RWPE2 (cell line): Measurements from ENCODE around the gene PARP11.

Experiments
- ATAC-seq: fragments of 200-7000 bp; cut with Tn5 transposase; 3 replicates; pipeline ENCODE4 v1.9.1; 2021; ENCODE audit warnings: low read depth
- DNase-seq: peaks from one replicate; pipeline ENCODE4 v3.0.0-alpha.2; 2020; ENCODE audit warnings: low spot score
- H3K27ac ChIP-seq: fragments of 450-650 bp; 2 replicates; pipeline ENCODE4 v1.5.1; 2017; ENCODE audit warnings: mild to moderate bottlenecking; ENCODE audit not compliant: poor library complexity, severe bottlenecking
- H3K27me3 ChIP-seq: fragments of 250-450 bp; sonication (Bioruptor Pico); 2 replicates; pipeline ENCODE4 v1.5.1; 2021; ENCODE audit warnings: mild to moderate bottlenecking, moderate library complexity; ENCODE audit not compliant: insufficient read depth, poor library complexity, severe bottlenecking
- H3K36me3 ChIP-seq: fragments of 250-450 bp; sonication (Bioruptor Pico); 2 replicates; pipeline ENCODE4 v1.5.1; 2020; ENCODE audit warnings: low read depth, mild to moderate bottlenecking, moderate library complexity
- H3K4me1 ChIP-seq: fragments of 250-450 bp; sonication (Bioruptor Pico); 2 replicates; pipeline ENCODE4 v1.5.1; 2021; ENCODE audit warnings: mild to moderate bottlenecking, moderate library complexity; ENCODE audit not compliant: insufficient read depth, poor library complexity, severe bottlenecking
- H3K4me3 ChIP-seq: fragments of 250-450 bp; sonication (Bioruptor Pico); 2 replicates; pipeline ENCODE4 v1.5.1; 2021; ENCODE audit warnings: mild to moderate bottlenecking, moderate library complexity; ENCODE audit not compliant: severe bottlenecking
- H3K9me3 ChIP-seq: fragments of 250-450 bp; sonication (Bioruptor Pico); 2 replicates; pipeline ENCODE4 v1.5.1; 2021; ENCODE audit warnings: mild to moderate bottlenecking, moderate library complexity; ENCODE audit not compliant: severe bottlenecking
- TF ChIP-seq, protein P1 (sequence below): fragments of 450-650 bp; IDR thresholded peaks from one replicate; pipeline ENCODE4 v1.5.1; 2017; ENCODE audit warnings: mild to moderate bottlenecking, moderate library complexity; ENCODE audit not compliant: poor library complexity, severe bottlenecking

PARP11 gene

DNA sequence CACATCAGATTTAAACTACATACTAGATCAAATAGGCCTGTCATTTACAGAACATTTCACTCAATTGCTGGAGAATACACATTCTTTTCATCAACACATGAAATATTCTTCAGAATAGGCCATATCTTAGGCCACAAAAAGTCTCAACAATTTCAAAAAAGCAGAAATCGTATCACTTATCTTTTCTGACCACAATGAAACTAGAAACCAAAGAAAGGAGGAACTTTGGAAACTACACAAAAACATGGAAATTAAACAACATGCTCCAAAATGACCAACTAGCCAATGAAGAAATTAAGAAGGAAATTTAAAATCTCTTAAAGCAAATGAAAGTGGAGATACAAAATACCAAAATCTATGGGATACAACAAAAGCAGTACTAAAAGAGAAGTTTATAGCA lies 35.1 kb downstream of the PARP11 start:
- DNase-seq = no peak
- TF ChIP-seq, protein P1, sequence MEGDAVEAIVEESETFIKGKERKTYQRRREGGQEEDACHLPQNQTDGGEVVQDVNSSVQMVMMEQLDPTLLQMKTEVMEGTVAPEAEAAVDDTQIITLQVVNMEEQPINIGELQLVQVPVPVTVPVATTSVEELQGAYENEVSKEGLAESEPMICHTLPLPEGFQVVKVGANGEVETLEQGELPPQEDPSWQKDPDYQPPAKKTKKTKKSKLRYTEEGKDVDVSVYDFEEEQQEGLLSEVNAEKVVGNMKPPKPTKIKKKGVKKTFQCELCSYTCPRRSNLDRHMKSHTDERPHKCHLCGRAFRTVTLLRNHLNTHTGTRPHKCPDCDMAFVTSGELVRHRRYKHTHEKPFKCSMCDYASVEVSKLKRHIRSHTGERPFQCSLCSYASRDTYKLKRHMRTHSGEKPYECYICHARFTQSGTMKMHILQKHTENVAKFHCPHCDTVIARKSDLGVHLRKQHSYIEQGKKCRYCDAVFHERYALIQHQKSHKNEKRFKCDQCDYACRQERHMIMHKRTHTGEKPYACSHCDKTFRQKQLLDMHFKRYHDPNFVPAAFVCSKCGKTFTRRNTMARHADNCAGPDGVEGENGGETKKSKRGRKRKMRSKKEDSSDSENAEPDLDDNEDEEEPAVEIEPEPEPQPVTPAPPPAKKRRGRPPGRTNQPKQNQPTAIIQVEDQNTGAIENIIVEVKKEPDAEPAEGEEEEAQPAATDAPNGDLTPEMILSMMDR = no peak
- H3K27me3 ChIP-seq = no peaks in the 10 kb centered on the region
- H3K27ac ChIP-seq = no peak overlapping the region
- ATAC-seq = no peak
- no peaks in the 10 kb centered on the region for H3K36me3 ChIP-seq
- H3K4me3 ChIP-seq = no peak overlapping the region
- no peaks in the 10 kb centered on the region for H3K4me1 ChIP-seq
- H3K9me3 ChIP-seq = no peaks in the 10 kb centered on the region

- DNase-seq = no peak
- Histone ChIP-seq H3K4me3 (no peak overlapping the region), H3K36me3 (no peaks in the 10 kb centered on the region), H3K9me3 (no peaks in the 10 kb centered on the region), H3K4me1 (no peaks in the 10 kb centered on the region), H3K27me3 (no peaks in the 10 kb centered on the region), H3K27ac (no peak overlapping the region)
- ATAC-seq = no peak
- TF ChIP-seq, protein P1 = no peak
Observed at GRCh38 chr12:3837049-3837448, 36.1 kb downstream of the PARP11 start.

DNA sequence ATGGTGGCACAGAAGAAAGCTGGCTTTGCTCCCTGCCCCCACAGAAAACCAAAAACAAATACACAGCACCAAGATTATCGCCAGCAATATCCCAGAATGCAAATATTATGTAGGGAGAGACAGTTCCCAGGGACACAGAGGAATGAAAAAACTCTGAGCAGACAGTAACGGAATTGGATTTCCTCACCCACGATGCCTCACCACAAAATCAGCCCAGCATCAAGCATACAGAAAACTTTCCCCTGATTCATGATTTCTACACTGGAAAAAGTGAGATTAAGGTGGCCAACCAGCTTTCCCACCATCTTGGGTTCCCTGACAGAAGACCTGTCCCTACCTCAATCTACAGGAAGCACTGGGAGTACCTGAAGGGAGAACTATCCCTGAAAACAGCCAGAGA lies 36.6 kb downstream of the PARP11 start:
- no peaks in the 10 kb centered on the region for H3K4me1 ChIP-seq
- DNase-seq (no peak), ATAC-seq (no peak)
- TF ChIP-seq, protein P1 = no peak
- no peak overlapping the region for H3K27ac ChIP-seq
- H3K27me3 ChIP-seq = no peaks in the 10 kb centered on the region
- no peak overlapping the region for H3K4me3 ChIP-seq
- H3K9me3 ChIP-seq = no peaks in the 10 kb centered on the region
- no peaks in the 10 kb centered on the region for H3K36me3 ChIP-seq

DNA sequence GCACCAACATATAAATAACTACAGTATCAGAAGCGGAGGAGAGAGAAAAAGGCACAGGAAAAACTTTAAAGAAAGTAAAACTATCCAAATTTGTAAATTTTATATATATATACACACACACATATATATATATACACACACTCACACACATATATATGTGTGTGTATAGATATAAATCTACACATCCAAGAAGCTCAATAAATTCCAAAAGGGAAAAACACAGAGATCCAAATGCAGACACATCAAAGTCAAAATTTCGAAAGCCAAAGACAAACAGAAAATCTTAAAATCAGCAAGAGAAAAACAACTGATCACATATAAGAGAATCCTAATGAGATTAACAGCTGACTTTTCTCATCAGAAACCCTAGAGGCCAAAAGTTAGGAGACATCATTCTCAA lies 37.3 kb downstream of the PARP11 start:
- ATAC-seq (no peak), DNase-seq (no peak)
- TF ChIP-seq, protein P1 = no peak
- no peak overlapping the region for H3K27ac ChIP-seq
- H3K36me3 ChIP-seq = no peaks in the 10 kb centered on the region
- H3K4me3 ChIP-seq = no peak overlapping the region
- no peaks in the 10 kb centered on the region for H3K4me1 ChIP-seq
- no peaks in the 10 kb centered on the region for H3K9me3 ChIP-seq
- no peaks in the 10 kb centered on the region for H3K27me3 ChIP-seq

GRCh38 chr12:3834774-3835173 lies 38.4 kb downstream of the PARP11 start:
- TF ChIP-seq, protein P1 = no peak
- Histone ChIP-seq H3K27ac (no peak overlapping the region), H3K27me3 (no peaks in the 10 kb centered on the region), H3K36me3 (no peaks in the 10 kb centered on the region), H3K9me3 (no peaks in the 10 kb centered on the region), H3K4me3 (no peak overlapping the region), H3K4me1 (no peaks in the 10 kb centered on the region)
- DNase-seq (no peak), ATAC-seq (no peak)
